ENCODE data around the gene MAN1B1.
"Not testable (repeated sequence)": the region's sequence is repeated elsewhere in the genome, so short reads cannot be mapped to it uniquely, and the experiment has no call there.

Gene MAN1B1

DNA sequence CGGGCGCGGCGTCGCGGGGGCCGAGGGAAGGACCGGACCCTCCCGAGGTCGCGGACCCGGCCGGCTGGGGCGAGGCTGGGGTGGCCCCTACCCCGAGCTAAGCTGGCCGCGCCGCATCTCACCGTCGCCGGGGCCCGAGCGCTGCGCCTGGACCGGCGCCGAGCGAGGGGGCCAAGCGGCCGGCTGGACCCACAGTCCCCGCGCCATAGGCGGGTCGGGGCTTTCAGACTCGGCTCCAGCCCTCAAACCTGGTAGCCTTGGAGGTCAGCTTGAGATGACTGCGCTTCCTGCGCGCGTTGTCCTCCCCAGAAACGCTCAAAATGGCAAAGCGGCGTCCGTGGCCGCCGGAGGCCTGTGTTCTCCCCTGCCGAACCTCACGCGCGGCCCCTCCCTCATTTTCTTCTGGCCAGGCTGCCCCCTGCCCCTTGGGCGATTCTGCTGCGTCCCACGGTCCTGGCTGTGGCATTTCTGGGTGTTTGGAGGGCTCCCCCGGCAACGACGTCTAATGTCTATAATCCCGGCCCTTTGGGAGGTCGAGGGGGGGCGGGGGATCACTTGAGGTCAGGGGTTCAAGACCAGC, 43.5 kb downstream of the MAN1B1 start:
- no peak for DNase-seq

DNA sequence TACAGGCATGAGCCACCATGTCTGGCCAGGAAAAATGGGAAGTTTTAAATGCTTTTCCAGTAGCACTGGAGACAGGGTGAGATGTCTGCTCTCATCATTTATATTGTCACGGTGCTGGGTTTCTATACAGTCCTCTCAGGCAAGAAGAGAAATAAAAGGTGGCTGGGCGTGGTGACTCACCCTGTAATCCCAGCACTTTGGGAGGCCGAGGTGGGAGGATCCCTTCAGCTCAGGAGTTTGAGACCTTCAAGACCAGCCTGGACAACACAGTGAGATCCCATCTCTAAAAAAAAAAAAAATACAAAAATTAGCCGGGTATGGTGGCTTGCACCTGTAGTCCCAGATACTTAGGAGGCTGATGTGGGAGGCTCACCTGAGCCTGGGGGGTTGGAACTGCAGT, 47.4 kb downstream of the MAN1B1 start:
- DNase-seq = no peak

DNA sequence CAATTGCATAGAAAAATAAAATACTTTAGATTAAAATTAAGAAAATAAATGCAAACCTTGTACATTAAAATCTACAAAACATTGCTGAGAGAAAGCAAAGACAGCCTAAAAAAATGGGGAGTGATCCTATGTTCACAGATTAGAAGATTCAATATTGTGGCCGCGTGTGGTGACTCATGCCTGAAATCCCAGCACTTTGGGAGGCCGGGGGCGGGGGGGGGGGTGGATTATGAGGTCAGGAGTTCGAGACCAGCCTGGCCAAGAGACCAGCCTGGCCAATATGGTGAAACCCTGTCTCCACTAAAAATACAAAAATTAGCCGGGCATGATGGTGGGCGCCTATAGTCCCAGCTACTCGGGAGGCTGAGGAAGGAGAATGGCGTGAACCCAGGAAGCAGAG, 48.4 kb downstream of the MAN1B1 start:
- not testable (repeated sequence) for DNase-seq

DNA sequence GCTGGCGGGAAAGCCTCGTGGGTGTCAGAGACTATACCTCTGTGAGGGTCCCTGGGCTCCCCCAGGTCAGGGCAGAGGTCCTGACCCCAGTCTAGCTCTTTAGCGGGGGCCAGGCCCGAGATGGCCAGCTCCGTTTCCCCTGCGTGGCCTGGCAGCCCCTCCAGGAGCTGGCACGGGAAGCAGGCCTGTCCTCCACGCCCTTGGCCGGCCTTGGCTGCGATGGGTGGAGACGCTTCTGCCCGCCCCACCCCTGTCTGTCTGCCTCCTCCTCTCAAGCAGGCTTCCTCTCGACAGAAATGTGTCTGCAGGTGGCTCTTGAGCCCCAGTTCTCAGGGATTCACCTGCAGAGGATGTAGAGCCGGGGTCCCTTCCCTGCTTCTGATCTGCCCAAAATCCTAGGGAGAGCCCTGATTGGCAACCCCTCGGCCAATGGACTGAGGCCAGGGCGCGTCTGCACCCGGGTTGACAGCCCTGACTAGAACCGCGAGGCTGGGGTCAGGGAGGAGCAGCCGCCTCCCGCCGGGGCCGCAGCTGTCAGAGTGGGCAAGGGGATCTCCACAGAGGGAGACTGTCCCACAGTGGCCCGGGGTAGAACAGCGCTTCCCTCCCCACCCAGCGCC, 49.6 kb downstream of the MAN1B1 start:
- DNase-seq = no peak

DNA sequence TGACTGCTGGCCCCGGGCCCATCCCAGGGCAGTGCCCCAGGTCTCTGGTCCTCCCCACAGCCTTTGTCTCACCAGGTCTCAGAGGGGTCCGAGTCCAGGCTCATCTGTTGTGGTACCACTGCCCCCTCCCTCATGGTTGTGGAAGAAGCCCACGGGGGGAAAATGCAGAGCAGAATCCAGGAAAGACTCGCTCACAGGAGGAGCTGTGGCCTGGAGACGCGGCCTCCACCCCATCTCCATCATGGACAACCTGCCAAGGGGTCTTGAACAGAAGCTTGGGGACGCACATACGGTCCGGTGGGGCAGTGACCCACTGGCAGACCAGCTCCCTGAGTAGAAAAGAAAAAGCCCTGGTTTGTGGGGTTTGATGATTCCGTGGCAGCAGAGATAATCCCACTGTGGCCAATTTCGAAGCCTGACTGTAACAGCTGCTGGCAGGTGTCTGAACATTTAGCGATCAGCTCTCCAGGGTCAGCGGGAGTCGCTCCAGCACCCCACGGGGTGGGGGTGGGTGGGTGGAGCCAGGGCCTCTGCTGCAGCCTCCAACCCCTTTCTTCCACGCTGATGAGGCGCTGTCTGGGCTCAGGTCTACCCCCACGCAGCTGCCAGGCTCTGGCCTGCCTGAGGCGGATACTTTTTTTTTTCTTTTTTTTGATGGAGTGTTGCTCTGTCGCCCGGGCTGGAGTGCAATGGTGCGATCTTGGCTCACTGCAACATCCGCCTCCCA, 50.3 kb downstream of the MAN1B1 start:
- no peak for DNase-seq

DNA sequence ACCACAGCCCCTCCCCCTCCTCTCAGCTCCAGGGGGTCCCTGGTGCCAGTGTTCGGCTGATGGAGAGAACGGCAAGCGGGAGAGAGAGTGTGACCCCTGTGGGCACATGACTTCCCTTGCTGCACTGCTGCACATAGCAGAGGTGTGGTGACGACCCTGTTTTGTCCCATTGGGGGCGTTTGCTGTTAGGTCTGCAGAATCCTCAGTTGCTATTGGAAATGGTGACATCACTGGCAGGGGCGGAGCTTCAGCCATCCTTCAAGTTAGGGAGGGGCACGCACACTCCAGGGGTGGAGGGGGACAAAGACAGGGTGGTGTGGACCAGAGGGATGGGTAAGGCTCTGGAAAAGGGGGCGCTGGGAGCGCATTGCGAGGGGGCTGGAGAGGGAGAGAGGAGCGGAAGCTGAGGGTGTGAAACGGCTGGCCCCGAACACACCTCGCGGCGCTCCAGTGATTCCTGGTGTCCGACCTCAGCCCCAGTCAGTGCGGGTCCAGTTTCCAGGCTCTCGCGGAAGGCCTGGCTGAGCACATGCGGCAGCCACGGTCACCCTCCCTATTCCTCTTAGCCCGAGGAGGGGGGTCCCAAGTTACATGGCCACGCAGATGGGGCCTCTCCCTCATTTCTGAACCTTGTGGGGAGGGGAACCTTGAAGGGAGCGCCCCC, 51.4 kb downstream of the MAN1B1 start:
- DNase-seq = no peak

DNA sequence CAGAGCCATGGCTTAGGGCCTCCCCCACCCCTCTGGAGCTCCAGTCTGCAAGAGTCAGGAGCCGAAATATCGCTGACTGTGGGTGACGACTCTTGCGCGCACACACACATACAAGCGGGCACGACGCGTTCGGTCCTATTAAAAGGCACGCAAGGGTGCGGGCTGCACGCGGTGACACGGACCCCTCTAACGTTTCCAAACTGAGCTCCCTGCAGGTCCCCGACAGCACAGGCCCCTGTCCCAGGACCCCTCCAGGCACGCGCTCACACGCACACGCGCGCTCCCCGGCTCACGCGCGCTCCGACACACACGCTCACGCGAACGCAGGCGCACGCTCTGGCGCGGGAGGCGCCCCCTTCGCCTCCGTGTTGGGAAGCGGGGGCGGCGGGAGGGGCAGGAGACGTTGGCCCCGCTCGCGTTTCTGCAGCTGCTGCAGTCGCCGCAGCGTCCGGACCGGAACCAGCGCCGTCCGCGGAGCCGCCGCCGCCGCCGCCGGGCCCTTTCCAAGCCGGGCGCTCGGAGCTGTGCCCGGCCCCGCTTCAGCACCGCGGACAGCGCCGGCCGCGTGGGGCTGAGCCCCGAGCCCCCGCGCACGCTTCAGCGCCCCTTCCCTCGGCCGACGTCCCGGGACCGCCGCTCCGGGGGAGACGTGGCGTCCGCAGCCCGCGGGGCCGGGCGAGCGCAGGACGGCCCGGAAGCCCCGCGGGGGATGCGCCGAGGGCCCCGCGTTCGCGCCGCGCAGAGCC, 52.1 kb downstream of the MAN1B1 start, which contains the start of gene GRIN1:
Gene GRIN1, plus strand, starts transcription at position 433 of the 746 bp plus-strand sequence. CDS start 333 bp downstream, outside the sequence.
- DNase-seq = no peak

GRCh38 chr9:137139468-137140150, 52.8 kb downstream of the MAN1B1 start:
- no peak for DNase-seq

DNA sequence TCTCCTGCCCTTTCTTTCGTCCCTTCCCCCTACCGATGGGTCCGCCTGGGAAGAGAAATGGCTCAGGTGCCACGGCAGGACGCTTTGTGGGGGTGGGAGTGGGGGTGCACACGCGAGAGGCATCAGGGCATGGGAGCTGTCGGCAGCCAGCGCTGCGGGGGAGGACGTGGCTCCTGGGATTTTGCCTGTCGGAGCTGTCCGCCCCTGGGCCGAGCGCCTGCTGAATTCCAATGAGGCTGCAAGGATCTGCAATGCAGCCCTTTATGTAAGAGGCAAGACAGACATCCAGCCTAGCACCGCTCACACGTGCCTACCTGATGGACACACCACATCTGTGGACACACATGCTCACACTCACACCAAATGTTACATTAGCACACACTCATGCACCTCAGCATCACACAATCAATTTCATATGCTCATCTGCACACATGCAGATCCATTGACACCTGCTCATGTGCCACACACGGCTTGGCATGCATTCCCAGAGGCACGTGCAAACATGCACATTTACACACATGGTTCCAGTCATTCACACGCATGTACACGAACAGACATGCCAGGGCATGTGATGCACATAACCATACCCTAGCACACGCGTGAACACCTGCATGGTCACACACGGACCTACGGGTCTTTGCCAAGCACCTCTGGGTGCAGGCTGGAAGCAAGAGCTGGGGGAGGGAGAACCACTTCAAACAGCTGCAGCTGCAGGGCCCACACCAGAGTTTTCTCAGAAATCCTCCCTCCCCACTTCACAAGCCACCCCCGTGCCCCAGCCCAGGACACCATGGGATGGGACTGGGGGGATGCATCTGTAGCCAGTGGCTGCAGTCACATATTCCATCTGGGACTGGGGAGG, 53.6 kb downstream of the MAN1B1 start:
- DNase-seq = no peak

GRCh38 chr9:137141050-137141810, 54.4 kb downstream of the MAN1B1 start:
- no peak for DNase-seq

DNA sequence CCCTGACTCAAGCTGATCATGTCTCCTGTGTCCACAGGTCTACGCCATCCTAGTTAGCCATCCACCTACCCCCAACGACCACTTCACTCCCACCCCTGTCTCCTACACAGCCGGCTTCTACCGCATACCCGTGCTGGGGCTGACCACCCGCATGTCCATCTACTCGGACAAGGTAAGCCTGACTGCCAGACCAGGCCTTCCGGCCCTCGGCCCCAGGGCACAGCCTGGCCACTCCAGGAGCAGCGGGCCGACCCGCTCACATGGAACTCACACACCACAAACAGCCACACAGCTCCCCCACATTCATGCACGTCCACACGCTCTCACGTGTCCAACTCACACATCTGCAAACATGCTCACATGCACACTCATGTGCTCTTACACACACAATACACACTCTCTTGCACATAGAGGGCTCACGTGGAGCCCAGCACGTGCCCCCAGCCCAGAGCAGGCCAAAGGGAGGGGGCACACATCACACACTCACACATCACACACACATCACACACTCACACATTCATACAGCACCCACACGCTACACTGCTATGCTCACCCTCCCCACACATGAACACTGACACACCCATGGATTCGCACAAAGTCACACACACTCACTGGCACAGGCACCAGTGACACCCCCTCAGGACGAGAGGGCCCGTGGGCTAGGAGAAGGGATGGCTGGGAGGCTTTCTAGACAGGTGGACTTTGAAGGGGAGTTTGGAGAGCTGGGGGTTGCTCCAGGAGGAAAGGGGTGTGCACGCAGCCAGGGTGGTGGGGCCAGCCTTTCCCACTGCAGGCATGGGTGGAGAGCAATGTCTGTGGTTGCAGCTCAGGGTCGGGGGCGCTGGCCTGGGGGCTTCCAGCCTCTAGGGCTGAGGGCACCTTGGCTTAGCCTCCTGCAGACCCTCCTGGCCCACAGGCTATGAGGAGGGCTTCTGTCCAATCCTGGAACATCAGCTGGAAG, 55.5 kb downstream of the MAN1B1 start:
- no peak for DNase-seq

DNA sequence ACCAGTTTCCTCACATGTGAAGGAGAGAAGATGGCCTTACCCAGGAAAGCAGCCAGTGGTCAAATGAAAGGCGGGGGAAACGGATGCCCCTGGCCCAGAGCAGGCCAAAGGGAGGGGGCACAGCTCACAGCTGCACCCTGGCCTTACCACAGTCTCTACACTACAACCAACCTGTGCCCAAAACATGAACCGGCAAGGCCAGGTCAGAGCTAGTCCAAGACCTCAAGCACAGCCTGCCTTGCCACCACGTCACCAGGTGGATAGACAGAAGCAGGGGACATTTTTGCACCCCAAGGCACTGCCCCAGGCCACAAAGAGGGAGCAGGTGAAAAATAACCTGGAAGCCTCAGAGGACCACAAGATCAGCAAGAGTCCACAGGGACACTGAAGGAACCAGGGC, 56.7 kb downstream of the MAN1B1 start:
- no peak for DNase-seq

DNA sequence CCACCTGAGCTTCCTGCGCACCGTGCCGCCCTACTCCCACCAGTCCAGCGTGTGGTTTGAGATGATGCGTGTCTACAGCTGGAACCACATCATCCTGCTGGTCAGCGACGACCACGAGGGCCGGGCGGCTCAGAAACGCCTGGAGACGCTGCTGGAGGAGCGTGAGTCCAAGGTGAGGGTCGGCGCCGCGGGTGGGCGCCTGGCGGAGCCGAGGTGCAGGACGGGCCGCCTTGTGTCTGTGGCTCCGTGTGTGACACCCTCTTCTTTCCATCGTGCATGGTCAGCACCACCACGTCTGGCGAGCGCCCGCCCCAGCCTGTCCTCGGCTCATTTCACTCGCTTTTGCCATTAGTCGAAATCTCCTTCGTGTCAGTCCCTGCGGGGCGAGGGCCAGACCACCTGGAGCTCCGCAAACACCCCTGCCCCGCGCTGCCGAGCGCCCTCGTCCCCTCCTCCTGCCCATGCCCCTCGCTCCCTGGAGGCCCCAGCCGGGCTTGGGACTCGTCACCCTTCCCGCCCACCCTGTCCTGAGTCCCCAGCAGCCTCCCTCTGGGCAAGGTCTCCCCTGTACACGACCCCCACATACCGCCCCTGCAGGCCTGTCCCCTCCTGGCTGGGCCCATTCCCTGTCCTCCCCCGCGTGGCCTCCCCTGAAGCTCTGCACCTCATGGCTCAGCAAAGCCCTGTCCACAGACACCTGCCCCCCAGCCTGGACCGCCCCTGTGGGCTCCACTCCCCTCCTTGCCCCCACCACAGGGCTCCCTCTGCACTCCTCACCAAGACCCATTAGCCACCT, 59.1 kb downstream of the MAN1B1 start:
- DNase-seq = no peak

- DNase-seq = no peak
These were observed 59.7 kb downstream of the MAN1B1 start for GRCh38 chr9:137146527-137146918.

GRCh38 chr9:137147091-137147792, 60.5 kb downstream of the MAN1B1 start:
- no peak for DNase-seq

DNA sequence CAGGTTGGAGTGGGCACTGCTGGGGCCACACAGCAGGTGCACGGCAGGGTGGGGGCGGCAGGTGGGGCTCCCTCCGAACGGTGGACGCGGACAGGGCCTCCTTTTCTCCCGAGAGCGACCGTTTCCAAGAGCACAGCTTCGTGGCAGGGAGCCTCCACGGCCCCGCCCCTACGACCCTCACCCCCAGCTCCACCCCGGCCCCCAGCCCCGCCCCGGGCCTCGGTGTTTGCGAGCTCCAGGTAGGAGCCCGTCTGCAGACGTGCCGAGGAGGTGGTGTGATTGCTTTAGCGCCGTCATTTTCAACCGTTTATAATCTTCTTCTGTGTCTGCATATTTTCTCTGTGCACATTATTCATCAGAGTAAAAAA, 61.0 kb downstream of the MAN1B1 start:
- DNase-seq = no peak

- no peak for DNase-seq
These were observed 61.5 kb downstream of the MAN1B1 start for GRCh38 chr9:137148242-137148641.

GRCh38 chr9:137148661-137149060, 61.9 kb downstream of the MAN1B1 start:
- no peak for DNase-seq

Measured in SHP77 treated with DMSO at 0.1 percent for 48 hours (cell line).